ENCODE data around the gene LCN10. TPM values are rescaled to one million over a fixed set of nuclear protein-coding genes. Genes with fewer than 3 reads are reported as not detected.

Gene LCN10
- total RNA-seq, 5 donors from 2014 or later (not counting 1 experiment from before 2014, with no cell fraction given) = 1.3 to 2.8 (median 2.2) TPM

DNA sequence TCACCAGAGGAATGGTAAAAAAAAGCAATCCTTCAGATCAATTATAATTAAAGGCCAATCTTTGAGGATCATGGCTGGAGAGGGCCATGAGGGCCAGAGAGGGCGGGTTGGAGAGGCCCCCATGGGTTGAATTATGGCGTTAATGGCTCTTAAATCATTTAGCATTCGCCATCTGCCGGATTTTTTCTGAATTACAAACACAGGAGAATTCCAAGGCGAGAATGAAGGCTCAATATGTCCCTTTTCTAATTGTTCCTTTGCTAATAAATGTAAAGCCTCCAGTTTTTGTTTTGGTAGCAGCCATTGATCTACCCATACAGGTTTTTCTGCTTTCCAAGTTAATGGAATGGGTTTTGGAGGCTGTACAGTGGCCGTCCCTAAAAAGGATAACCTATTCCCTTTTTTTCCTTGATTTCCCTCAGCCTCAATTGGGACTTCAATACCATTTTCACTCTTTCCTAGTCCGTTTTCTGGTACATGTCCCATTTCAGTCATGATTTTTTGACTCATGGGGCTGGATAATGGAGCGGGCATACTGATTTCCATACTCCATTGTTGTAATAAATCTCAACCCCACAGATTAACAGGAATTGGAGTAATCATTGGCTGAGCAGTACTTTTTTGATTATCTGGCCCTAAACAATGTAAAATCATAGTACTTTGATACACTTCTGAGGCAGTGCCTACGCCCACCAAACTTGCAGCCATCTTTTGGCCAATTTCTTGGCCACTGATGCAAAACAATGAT lies 41.7 kb upstream of the LCN10 start:
- H3K36me3 ChIP-seq (ENCODE audit: control insufficient read depth in 2 of 2, extremely low read depth in 1 of 2, insufficient read depth in 1 of 2, low read length in 1 of 2) = no peaks in the 10 kb centered on the region
- no peaks in the 10 kb centered on the region for H3K36me3 Mint-ChIP-seq
- peaks cover 0 to 7% of the 10 kb centered on the region in 2 experiments for H3K27me3 ChIP-seq (replicated peaks in 1 of 2; ENCODE audit: control insufficient read depth in 2 of 2, extremely low read depth in 1 of 2, insufficient read depth in 2 of 2, low read length in 1 of 2)
- ChIA-PET POLR2A (no interaction called here), CTCF (interaction anchor here in 1 of 2 donors (0.5 kb wide), 1 partner anchor 283 kb away, joined by 3 read pairs; no protein-coding TSS in a partner anchor)
- no peaks in the 10 kb centered on the region for H3K9me3 ChIP-seq
- ATAC-seq (replicated peaks in 1 of 4) = no peak
- H3K4me1 ChIP-seq (ENCODE audit: control insufficient read depth in 1 of 2, extremely low read depth in 1 of 2, insufficient read depth in 2 of 2, low read length in 2 of 2) = peaks cover 0 to 6% of the 10 kb centered on the region in 2 experiments
- no peaks in the 10 kb centered on the region for H3K9me3 Mint-ChIP-seq
- H3K27ac Mint-ChIP-seq = no peak overlapping the region
- H3K27ac ChIP-seq (ENCODE audit: low read length) = no peak overlapping the region
- H3K4me3 Mint-ChIP-seq = no peak overlapping the region
- no peak overlapping the region for H3K4me3 ChIP-seq (ENCODE audit: control insufficient read depth in 1 of 2, extremely low read depth in 1 of 2, low read length in 1 of 2)
- H3K27me3 Mint-ChIP-seq = peaks cover 0 to 3% of the 10 kb centered on the region in 2 donors
- peak in 2 of 35 experiments; percentile 4 to 43 for DNase-seq
- WGBS (ENCODE audit: insufficient coverage) = no CpG with 5 or more reads among the region's 9 CpGs
- peaks cover 0 to 11% (median 5%) of the 10 kb centered on the region in 3 donors for H3K4me1 Mint-ChIP-seq

DNA sequence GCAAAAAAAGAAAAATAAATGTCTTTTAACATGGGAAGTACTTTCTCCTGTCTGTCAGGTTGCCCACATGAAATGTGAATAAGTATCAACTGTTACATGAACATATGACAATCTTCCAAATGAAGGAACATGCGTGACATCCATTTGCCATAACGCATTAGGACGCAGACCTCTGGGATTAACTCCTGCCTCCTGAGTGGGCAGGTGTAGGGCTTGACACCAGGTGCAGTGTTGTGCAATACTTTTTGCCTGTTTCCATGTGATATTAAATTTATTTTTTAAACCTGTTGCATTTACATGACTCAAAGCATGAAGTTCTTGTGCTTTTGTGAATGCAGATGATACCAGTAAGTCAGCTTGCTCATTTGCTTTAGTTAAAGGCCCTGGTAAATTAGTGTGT lies 39.7 kb upstream of the LCN10 start:
- ATAC-seq (replicated peaks in 1 of 4) (no peak), DNase-seq (no peak)
- Mint-ChIP-seq H3K4me1 (peaks cover 0 to under 1% (median under 1%) of the 10 kb centered on the region in 3 donors), H3K4me3 (no peak overlapping the region), H3K9me3 (no peaks in the 10 kb centered on the region), H3K27me3 (peaks cover 8 to 17% of the 10 kb centered on the region in 2 donors), H3K27ac (no peak overlapping the region), H3K36me3 (no peaks in the 10 kb centered on the region)
- no peaks in the 10 kb centered on the region for H3K36me3 ChIP-seq (ENCODE audit: control insufficient read depth in 2 of 2, extremely low read depth in 1 of 2, insufficient read depth in 1 of 2, low read length in 1 of 2)
- CTCF ChIA-PET = no interaction called here
- H3K9me3 ChIP-seq = no peaks in the 10 kb centered on the region
- no CpG with 5 or more reads among the region's 3 CpGs for WGBS (ENCODE audit: insufficient coverage)
- POLR2A ChIA-PET = no interaction called here
- H3K4me1 ChIP-seq (ENCODE audit: control insufficient read depth in 1 of 2, extremely low read depth in 1 of 2, insufficient read depth in 2 of 2, low read length in 2 of 2) = peaks cover 0 to under 1% of the 10 kb centered on the region in 2 experiments
- peaks cover 0 to 20% of the 10 kb centered on the region in 2 experiments for H3K27me3 ChIP-seq (replicated peaks in 1 of 2; ENCODE audit: control insufficient read depth in 2 of 2, extremely low read depth in 1 of 2, insufficient read depth in 2 of 2, low read length in 1 of 2)
- no peak overlapping the region for H3K27ac ChIP-seq (ENCODE audit: low read length)
- no peak overlapping the region for H3K4me3 ChIP-seq (ENCODE audit: control insufficient read depth in 1 of 2, extremely low read depth in 1 of 2, low read length in 1 of 2)

DNA sequence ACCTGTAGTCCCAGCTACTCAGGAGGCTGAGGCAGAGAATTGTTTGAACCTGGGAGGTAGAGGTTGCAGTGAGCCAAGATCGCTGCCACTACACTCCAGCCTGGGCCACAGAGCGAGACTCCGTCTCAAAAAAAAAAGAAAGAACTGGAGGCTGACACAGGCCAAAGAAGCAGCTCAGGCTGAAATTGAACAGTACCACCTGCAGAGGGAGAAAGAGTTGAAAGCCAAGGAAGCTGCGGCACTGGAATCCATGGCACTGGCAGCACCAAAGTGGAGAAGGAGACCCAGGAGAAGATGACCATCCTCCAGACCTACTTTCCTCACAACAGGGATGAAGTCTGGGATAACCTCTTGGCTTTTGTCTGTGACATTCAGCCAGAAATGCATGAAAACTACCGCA lies 37.1 kb upstream of the LCN10 start:
- Histone ChIP-seq H3K36me3 (ENCODE audit: control insufficient read depth in 2 of 2, extremely low read depth in 1 of 2, insufficient read depth in 1 of 2, low read length in 1 of 2) (no peaks in the 10 kb centered on the region), H3K4me1 (ENCODE audit: control insufficient read depth in 1 of 2, extremely low read depth in 1 of 2, insufficient read depth in 2 of 2, low read length in 2 of 2) (no peaks in the 10 kb centered on the region), H3K27me3 (replicated peaks in 1 of 2; ENCODE audit: control insufficient read depth in 2 of 2, extremely low read depth in 1 of 2, insufficient read depth in 2 of 2, low read length in 1 of 2) (peaks cover 0 to 27% of the 10 kb centered on the region in 2 experiments), H3K4me3 (ENCODE audit: control insufficient read depth in 1 of 2, extremely low read depth in 1 of 2, low read length in 1 of 2) (no peak overlapping the region), H3K9me3 (no peaks in the 10 kb centered on the region), H3K27ac (ENCODE audit: low read length) (no peak overlapping the region)
- Mint-ChIP-seq H3K4me3 (no peak overlapping the region), H3K36me3 (no peaks in the 10 kb centered on the region), H3K4me1 (no peaks in the 10 kb centered on the region), H3K27me3 (peaks cover 8 to 22% of the 10 kb centered on the region in 2 donors), H3K9me3 (no peaks in the 10 kb centered on the region), H3K27ac (no peak overlapping the region)
- POLR2A ChIA-PET = no interaction called here
- CTCF ChIA-PET = no interaction called here
- ATAC-seq (replicated peaks in 1 of 4) (no peak), DNase-seq (no peak)
- WGBS (ENCODE audit: insufficient coverage) = 59% methylated on average over 4 of the region's 5 CpGs

DNA sequence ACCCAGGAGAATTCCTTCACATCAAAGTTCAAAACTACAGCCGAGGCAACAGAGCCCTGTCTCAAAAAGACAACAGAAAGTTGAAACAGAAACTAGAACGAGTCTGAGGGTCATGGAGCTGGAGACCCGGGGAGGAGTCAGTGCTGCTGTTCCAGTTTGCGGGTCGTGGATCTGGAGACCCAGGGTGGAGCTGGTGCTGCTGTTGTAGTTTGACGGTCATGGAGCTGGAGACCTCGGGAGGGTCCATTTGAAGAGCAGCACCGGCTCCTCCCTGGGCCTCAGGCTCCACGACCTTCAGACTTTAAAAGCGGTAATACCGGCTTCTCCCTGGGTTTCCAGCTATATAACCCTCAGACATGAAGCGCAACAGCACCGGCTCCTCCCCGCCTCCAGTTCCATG lies 34.6 kb upstream of the LCN10 start:
- CTCF ChIA-PET = interaction anchor here (0.7 to 1.1 kb wide), 3 partner anchors 9 to 257 kb away, joined by 3 read pairs; no protein-coding TSS in a partner anchor
- ATAC-seq (replicated peaks in 1 of 4) (no peak), DNase-seq (no peak)
- H3K4me3 ChIP-seq (ENCODE audit: control insufficient read depth in 1 of 2, extremely low read depth in 1 of 2, low read length in 1 of 2) = no peak overlapping the region
- no peaks in the 10 kb centered on the region for H3K9me3 ChIP-seq
- no peaks in the 10 kb centered on the region for H3K36me3 Mint-ChIP-seq
- no peak overlapping the region for H3K4me3 Mint-ChIP-seq
- POLR2A ChIA-PET = no interaction called here
- 80% methylated on average over 11 of the region's 14 CpGs for WGBS (ENCODE audit: insufficient coverage)
- no peak overlapping the region for H3K27ac ChIP-seq (ENCODE audit: low read length)
- H3K36me3 ChIP-seq (ENCODE audit: control insufficient read depth in 2 of 2, extremely low read depth in 1 of 2, insufficient read depth in 1 of 2, low read length in 1 of 2) = no peaks in the 10 kb centered on the region
- H3K27me3 Mint-ChIP-seq = peaks cover 8 to 26% of the 10 kb centered on the region in 2 donors
- peaks cover 0 to 6% (median 0%) of the 10 kb centered on the region in 3 donors for H3K9me3 Mint-ChIP-seq
- H3K27me3 ChIP-seq (replicated peaks in 1 of 2; ENCODE audit: control insufficient read depth in 2 of 2, extremely low read depth in 1 of 2, insufficient read depth in 2 of 2, low read length in 1 of 2) = peaks cover 0 to 34% of the 10 kb centered on the region in 2 experiments
- H3K4me1 Mint-ChIP-seq = no peaks in the 10 kb centered on the region
- H3K4me1 ChIP-seq (ENCODE audit: control insufficient read depth in 1 of 2, extremely low read depth in 1 of 2, insufficient read depth in 2 of 2, low read length in 2 of 2) = no peaks in the 10 kb centered on the region
- no peak overlapping the region for H3K27ac Mint-ChIP-seq

DNA sequence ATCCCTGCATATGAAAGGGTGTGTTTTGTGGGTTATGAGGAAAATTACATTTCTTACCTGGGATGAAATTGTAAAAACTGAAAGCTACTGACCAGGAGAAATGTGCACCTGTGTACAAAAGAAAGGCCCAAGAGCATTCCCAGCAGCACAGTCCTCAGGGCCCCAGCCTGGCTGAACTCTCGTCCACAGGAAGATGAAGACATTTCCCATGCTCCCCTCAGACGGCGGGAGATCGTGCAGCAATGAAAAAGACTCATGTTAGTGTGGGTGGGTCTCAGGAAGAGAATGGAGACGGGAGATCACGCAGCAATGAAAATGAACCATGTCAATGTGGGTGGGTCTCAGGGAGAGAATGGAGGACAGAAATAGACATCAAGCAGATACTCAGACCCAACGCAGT lies 34.2 kb upstream of the LCN10 start:
- no CpG with 5 or more reads among the region's 7 CpGs for WGBS (ENCODE audit: insufficient coverage)
- Histone ChIP-seq H3K27ac (ENCODE audit: low read length) (no peak overlapping the region), H3K4me3 (ENCODE audit: control insufficient read depth in 1 of 2, extremely low read depth in 1 of 2, low read length in 1 of 2) (no peak overlapping the region), H3K9me3 (no peaks in the 10 kb centered on the region), H3K36me3 (ENCODE audit: control insufficient read depth in 2 of 2, extremely low read depth in 1 of 2, insufficient read depth in 1 of 2, low read length in 1 of 2) (no peaks in the 10 kb centered on the region), H3K27me3 (replicated peaks in 1 of 2; ENCODE audit: control insufficient read depth in 2 of 2, extremely low read depth in 1 of 2, insufficient read depth in 2 of 2, low read length in 1 of 2) (peaks cover 0 to 34% of the 10 kb centered on the region in 2 experiments), H3K4me1 (ENCODE audit: control insufficient read depth in 1 of 2, extremely low read depth in 1 of 2, insufficient read depth in 2 of 2, low read length in 2 of 2) (no peaks in the 10 kb centered on the region)
- ChIA-PET POLR2A (no interaction called here), CTCF (no interaction called here)
- ATAC-seq (replicated peaks in 1 of 4) = no peak
- Mint-ChIP-seq H3K36me3 (no peaks in the 10 kb centered on the region), H3K27me3 (peaks cover 8 to 26% of the 10 kb centered on the region in 2 donors), H3K4me1 (no peaks in the 10 kb centered on the region), H3K9me3 (peaks cover 0 to 6% (median 0%) of the 10 kb centered on the region in 3 donors), H3K27ac (no peak overlapping the region), H3K4me3 (no peak overlapping the region)
- DNase-seq = no peak

DNA sequence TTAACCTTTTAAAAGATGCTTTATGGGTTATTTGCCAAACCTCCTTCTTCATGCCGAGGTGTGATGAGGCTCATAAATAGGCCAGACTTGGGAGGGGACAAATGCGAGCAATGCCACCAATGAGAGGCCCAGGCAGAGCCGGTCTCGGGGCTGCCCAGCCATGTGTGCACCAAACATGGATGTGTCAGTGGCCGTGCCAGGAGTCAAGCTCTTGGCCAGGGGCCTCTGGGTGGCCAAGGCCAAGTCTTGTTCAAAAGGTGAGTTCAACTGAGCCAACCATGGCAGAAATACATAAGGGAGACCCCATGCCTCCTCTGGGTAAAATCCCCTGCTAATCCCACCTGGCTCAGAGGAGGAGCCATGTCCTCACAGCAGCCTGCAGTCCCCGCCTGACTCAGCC lies 32.5 kb upstream of the LCN10 start:
- no peaks in the 10 kb centered on the region for H3K4me1 Mint-ChIP-seq
- CTCF ChIA-PET = no interaction called here
- WGBS (ENCODE audit: insufficient coverage) = 95% methylated on average over 5 of the region's 6 CpGs
- no peak overlapping the region for H3K27ac Mint-ChIP-seq
- no peak overlapping the region for H3K4me3 Mint-ChIP-seq
- DNase-seq = no peak
- POLR2A ChIA-PET = no interaction called here
- peaks cover 0 to 34% of the 10 kb centered on the region in 2 experiments for H3K27me3 ChIP-seq (replicated peaks in 1 of 2; ENCODE audit: control insufficient read depth in 2 of 2, extremely low read depth in 1 of 2, insufficient read depth in 2 of 2, low read length in 1 of 2)
- H3K27me3 Mint-ChIP-seq = peaks cover 8 to 29% of the 10 kb centered on the region in 2 donors
- no peak overlapping the region for H3K4me3 ChIP-seq (ENCODE audit: control insufficient read depth in 1 of 2, extremely low read depth in 1 of 2, low read length in 1 of 2)
- H3K4me1 ChIP-seq (ENCODE audit: control insufficient read depth in 1 of 2, extremely low read depth in 1 of 2, insufficient read depth in 2 of 2, low read length in 2 of 2) = no peaks in the 10 kb centered on the region
- no peaks in the 10 kb centered on the region for H3K36me3 ChIP-seq (ENCODE audit: control insufficient read depth in 2 of 2, extremely low read depth in 1 of 2, insufficient read depth in 1 of 2, low read length in 1 of 2)
- H3K9me3 Mint-ChIP-seq = peaks cover 0 to 6% (median 0%) of the 10 kb centered on the region in 3 donors
- H3K9me3 ChIP-seq = no peaks in the 10 kb centered on the region
- no peak overlapping the region for H3K27ac ChIP-seq (ENCODE audit: low read length)
- ATAC-seq (replicated peaks in 1 of 4) = no peak
- no peaks in the 10 kb centered on the region for H3K36me3 Mint-ChIP-seq
